ENCODE data around the gene ASB8. TPM values are rescaled to one million over a fixed set of nuclear protein-coding genes. Genes with fewer than 3 reads are reported as not detected.

The ASB8 gene, protein sequence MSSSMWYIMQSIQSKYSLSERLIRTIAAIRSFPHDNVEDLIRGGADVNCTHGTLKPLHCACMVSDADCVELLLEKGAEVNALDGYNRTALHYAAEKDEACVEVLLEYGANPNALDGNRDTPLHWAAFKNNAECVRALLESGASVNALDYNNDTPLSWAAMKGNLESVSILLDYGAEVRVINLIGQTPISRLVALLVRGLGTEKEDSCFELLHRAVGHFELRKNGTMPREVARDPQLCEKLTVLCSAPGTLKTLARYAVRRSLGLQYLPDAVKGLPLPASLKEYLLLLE
- 10 to 100 TPM; 20.9 to 27.2 TPM for total RNA-seq

DNA sequence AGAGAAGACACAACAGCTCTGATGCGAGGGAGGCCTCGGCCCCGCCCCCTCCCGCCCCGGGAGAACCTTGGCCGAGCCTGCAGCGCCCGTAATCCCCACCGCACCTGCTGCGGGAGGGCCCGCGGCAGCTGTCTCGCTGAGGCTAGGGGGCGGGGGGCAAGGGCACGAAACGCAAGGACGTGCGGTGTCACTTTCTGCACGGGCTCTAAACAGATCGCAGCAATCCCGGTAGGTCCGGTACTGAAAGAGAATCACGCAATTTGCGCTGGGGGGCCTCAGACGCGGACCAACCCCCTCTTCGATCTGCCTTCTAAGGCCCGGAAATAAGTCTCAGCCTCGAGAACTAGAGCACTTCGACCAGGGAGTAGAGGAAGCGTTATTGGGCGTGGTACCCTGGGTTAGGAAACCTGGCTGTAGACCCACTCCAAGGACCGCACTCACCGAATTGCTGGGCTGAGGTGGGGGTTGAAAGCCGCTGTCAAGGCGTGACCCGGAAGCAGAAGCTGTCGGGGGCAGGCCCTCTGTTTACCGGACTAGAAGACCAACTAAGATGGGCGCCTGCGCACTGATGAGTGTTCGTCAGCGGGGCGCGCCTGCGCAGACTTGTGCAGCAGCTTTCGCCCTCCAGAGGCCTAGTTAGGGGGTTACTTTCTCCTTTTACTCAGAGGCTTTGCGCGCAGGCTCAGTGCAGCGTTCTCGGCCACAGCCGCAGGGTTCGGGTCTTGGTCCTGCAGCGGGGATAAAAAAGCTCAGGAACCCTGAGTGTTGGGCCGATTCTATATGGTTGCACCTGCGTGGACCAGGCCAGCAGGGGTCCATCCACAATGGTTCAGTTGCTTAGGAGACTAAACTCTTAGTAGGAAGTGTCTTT lies at the start of gene ASB8:
Gene ASB8 (minus strand): TSS at position 498 of the 871 bp plus-strand sequence. CDS start 4,019 bp downstream, outside the sequence.
- DNase-seq (peak; percentile 100), ATAC-seq (peak; percentile 98)
- Mint-ChIP-seq H3K4me3 (peak within 1 kb of the TSS; percentile 96), H3K36me3 (ENCODE audit: low read depth) (peaks cover 4% of the 10 kb centered on the region), H3K27ac (peak within 1 kb of the TSS; percentile 96), H3K4me1 (ENCODE audit: low read depth) (peaks cover 28% of the 10 kb centered on the region), H3K9me3 (no peaks in the 10 kb centered on the region), H3K27me3 (no peaks in the 10 kb centered on the region)
- TF ChIP-seq, protein P1, sequence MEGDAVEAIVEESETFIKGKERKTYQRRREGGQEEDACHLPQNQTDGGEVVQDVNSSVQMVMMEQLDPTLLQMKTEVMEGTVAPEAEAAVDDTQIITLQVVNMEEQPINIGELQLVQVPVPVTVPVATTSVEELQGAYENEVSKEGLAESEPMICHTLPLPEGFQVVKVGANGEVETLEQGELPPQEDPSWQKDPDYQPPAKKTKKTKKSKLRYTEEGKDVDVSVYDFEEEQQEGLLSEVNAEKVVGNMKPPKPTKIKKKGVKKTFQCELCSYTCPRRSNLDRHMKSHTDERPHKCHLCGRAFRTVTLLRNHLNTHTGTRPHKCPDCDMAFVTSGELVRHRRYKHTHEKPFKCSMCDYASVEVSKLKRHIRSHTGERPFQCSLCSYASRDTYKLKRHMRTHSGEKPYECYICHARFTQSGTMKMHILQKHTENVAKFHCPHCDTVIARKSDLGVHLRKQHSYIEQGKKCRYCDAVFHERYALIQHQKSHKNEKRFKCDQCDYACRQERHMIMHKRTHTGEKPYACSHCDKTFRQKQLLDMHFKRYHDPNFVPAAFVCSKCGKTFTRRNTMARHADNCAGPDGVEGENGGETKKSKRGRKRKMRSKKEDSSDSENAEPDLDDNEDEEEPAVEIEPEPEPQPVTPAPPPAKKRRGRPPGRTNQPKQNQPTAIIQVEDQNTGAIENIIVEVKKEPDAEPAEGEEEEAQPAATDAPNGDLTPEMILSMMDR (IDR thresholded peaks at IDR 0.05): peak; percentile 59
- POLR2A ChIA-PET: interaction anchor here (0.6 to 3.0 kb wide), 18 partner anchors 9 to 659 kb away, joined by 3 to 25 read pairs (median 4); partner anchors contain the start of gene SENP1
- intact Hi-C loops (cut with micrococcal nuclease): loop anchor here (2.0 kb wide), 1 partner anchor 52 kb away; no protein-coding TSS in a partner anchor
- CTCF ChIA-PET: interaction anchor here (0.7 to 2.6 kb wide), 16 partner anchors 8 to 461 kb away, joined by 3 to 11 read pairs (median 4); partner anchors contain the start of genes CCDC184, SENP1 and TMEM106C

GRCh38 chr12:48203192-48203591 lies 45.9 kb upstream of the ASB8 start, which contains the start of gene OR10AD1:
TSS of gene OR10AD1 (minus strand) at chr12:48203292. CDS start at chr12:48203292, 0 bp downstream.
- TF ChIP-seq, protein P1 (IDR thresholded peaks at IDR 0.05): no peak
- intact Hi-C loops (cut with micrococcal nuclease): no loop called here
- peaks cover 17% of the 10 kb centered on the region for H3K4me1 Mint-ChIP-seq (ENCODE audit: low read depth)
- H3K27ac Mint-ChIP-seq: no peak within 1 kb of the TSS
- no peaks in the 10 kb centered on the region for H3K27me3 Mint-ChIP-seq
- POLR2A ChIA-PET: interaction anchor here (1.1 kb wide), 1 partner anchor 10 kb away, joined by 4 read pairs; no protein-coding TSS in a partner anchor
- DNase-seq: no peak
- peaks cover 33% of the 10 kb centered on the region for H3K9me3 Mint-ChIP-seq
- peaks cover 71% of the 10 kb centered on the region for H3K36me3 Mint-ChIP-seq (ENCODE audit: low read depth)
- ATAC-seq: no peak
- H3K4me3 Mint-ChIP-seq: no peak within 1 kb of the TSS
- CTCF ChIA-PET: interaction anchor here (1.2 to 1.5 kb wide), 2 partner anchors 14 to 19 kb away, joined by 3 to 5 read pairs; no protein-coding TSS in a partner anchor

- ATAC-seq (no peak), DNase-seq (no peak)
- Mint-ChIP-seq H3K4me1 (ENCODE audit: low read depth) (peaks cover 17% of the 10 kb centered on the region), H3K36me3 (ENCODE audit: low read depth) (peaks cover 68% of the 10 kb centered on the region), H3K4me3 (no peak overlapping the region), H3K27me3 (no peaks in the 10 kb centered on the region), H3K27ac (no peak overlapping the region), H3K9me3 (peaks cover 30% of the 10 kb centered on the region)
- ChIA-PET CTCF (interaction anchor here (1.2 to 1.5 kb wide), 2 partner anchors 13 to 19 kb away, joined by 3 to 5 read pairs; no protein-coding TSS in a partner anchor), POLR2A (interaction anchor here (1.1 kb wide), 1 partner anchor 10 kb away, joined by 4 read pairs; no protein-coding TSS in a partner anchor)
- TF ChIP-seq, protein P1 (IDR thresholded peaks at IDR 0.05): no peak
- intact Hi-C loops (cut with micrococcal nuclease): no loop called here
Observed at GRCh38 chr12:48202766-48203165, 45.5 kb upstream of the ASB8 start.

- Mint-ChIP-seq H3K27me3 (no peaks in the 10 kb centered on the region), H3K4me3 (no peak overlapping the region), H3K36me3 (ENCODE audit: low read depth) (peaks cover 61% of the 10 kb centered on the region), H3K27ac (no peak overlapping the region), H3K4me1 (ENCODE audit: low read depth) (peaks cover 17% of the 10 kb centered on the region), H3K9me3 (peaks cover 20% of the 10 kb centered on the region)
- ChIA-PET POLR2A (interaction anchor here (0.7 kb wide), 1 partner anchor 19 kb away, joined by 3 read pairs; the partner anchor contains the start of gene CCDC184), CTCF (interaction anchor here (1.0 to 5.5 kb wide), 5 partner anchors 9 to 417 kb away, joined by 3 to 45 read pairs (median 18); partner anchors contain the start of gene CCDC184)
- intact Hi-C loops (cut with micrococcal nuclease): no loop called here
- TF ChIP-seq, protein P1 (IDR thresholded peaks at IDR 0.05): no peak
- no peak for DNase-seq
- no peak for ATAC-seq
Observed at GRCh38 chr12:48201516-48201915, 44.2 kb upstream of the ASB8 start.

Measured in activated CD8-positive, alpha-beta T cell treated with anti-CD3 and anti-CD28 coated beads for 36 hours (primary cell).